GM18499 (cell line): Measurements from ENCODE around the gene ZC3H12C.
"Not testable (repeated sequence)": the region's sequence is repeated elsewhere in the genome, so short reads cannot be mapped to it uniquely, and the experiment has no call there.

Source experiments
- ATAC-seq: cut with Tn5 transposase; IDR thresholded peaks from one replicate; pipeline ENCODE4 v1.9.1; 2021; ENCODE audit warnings: moderate number of reproducible peaks; ENCODE audit not compliant: insufficient read depth, unreplicated experiment

The ZC3H12C gene

GRCh38 chr11:110174645-110175310, 81.6 kb downstream of the ZC3H12C start:
- no peak for ATAC-seq

- ATAC-seq = no peak
Measured at GRCh38 chr11:110176366-110177085, 83.3 kb downstream of the ZC3H12C start.

- ATAC-seq = no peak
Measured at GRCh38 chr11:110177086-110177456, 83.9 kb downstream of the ZC3H12C start.

- ATAC-seq = no peak
Measured at GRCh38 chr11:110179064-110179463, 85.9 kb downstream of the ZC3H12C start.

- ATAC-seq = no peak
Measured at GRCh38 chr11:110182886-110183285, 89.7 kb downstream of the ZC3H12C start.

GRCh38 chr11:110184456-110184855, 91.3 kb downstream of the ZC3H12C start:
- ATAC-seq = no peak

GRCh38 chr11:110185121-110185591, 92.0 kb downstream of the ZC3H12C start:
- ATAC-seq = no peak

GRCh38 chr11:110185599-110185998, 92.4 kb downstream of the ZC3H12C start:
- ATAC-seq = no peak

GRCh38 chr11:110186456-110186855, 93.3 kb downstream of the ZC3H12C start:
- ATAC-seq = no peak

- no peak for ATAC-seq
Measured at GRCh38 chr11:110186867-110187266, 93.7 kb downstream of the ZC3H12C start.

GRCh38 chr11:110187731-110188130, 94.5 kb downstream of the ZC3H12C start:
- ATAC-seq = no peak

- ATAC-seq = no peak
Measured at GRCh38 chr11:110190885-110191284, 97.7 kb downstream of the ZC3H12C start.

- peak; percentile 79 for ATAC-seq
Measured at GRCh38 chr11:110192604-110193282, 99.6 kb downstream of the ZC3H12C start.

GRCh38 chr11:110194211-110194766, 101.1 kb downstream of the ZC3H12C start:
- not testable (repeated sequence) for ATAC-seq

GRCh38 chr11:110196241-110196754, 103.1 kb downstream of the ZC3H12C start:
- ATAC-seq = no peak

GRCh38 chr11:110196884-110197420, 103.8 kb downstream of the ZC3H12C start:
- no peak for ATAC-seq

GRCh38 chr11:110198031-110198729, 105.0 kb downstream of the ZC3H12C start:
- no peak for ATAC-seq

- ATAC-seq = no peak
Measured at GRCh38 chr11:110199184-110199981, 106.2 kb downstream of the ZC3H12C start.

GRCh38 chr11:110200241-110200640, 107.0 kb downstream of the ZC3H12C start:
- ATAC-seq = no peak
